Activated T-cell treated with anti-CD3 and anti-CD28 coated beads for 24 hours (primary cell): ENCODE results near the gene PRKAR1B.

Experiments
- DNase-seq: peaks from one replicate; pipeline ENCODE4 v3.0.0-alpha.2; 2020; ENCODE audit warnings: low read depth

PRKAR1B gene

GRCh38 chr7:602341-603141 is 124.5 kb downstream of the PRKAR1B start:
- no peak for DNase-seq

GRCh38 chr7:601595-602340 is 125.3 kb downstream of the PRKAR1B start:
- DNase-seq: peak; percentile 90

GRCh38 chr7:601036-601594 is 126.0 kb downstream of the PRKAR1B start:
- no peak for DNase-seq

GRCh38 chr7:600149-601035 is 126.7 kb downstream of the PRKAR1B start:
- DNase-seq: no peak

GRCh38 chr7:598899-599298 is 128.2 kb downstream of the PRKAR1B start:
- DNase-seq: no peak

GRCh38 chr7:597348-598178 is 129.5 kb downstream of the PRKAR1B start:
- no peak for DNase-seq

- no peak for DNase-seq
These were observed 130.3 kb downstream of the PRKAR1B start for GRCh38 chr7:596819-597182.

GRCh38 chr7:596071-596818 is 130.8 kb downstream of the PRKAR1B start:
- no peak for DNase-seq

GRCh38 chr7:595621-596010 is 131.5 kb downstream of the PRKAR1B start:
- DNase-seq: no peak

- DNase-seq: no peak
These were observed 132.0 kb downstream of the PRKAR1B start for GRCh38 chr7:594920-595620.

GRCh38 chr7:594212-594913 is 132.7 kb downstream of the PRKAR1B start:
- DNase-seq: no peak

- no peak for DNase-seq
These were observed 133.6 kb downstream of the PRKAR1B start for GRCh38 chr7:593324-594115.

GRCh38 chr7:591856-592628 is 135.0 kb downstream of the PRKAR1B start:
- DNase-seq: no peak

- DNase-seq: no peak
These were observed 136.1 kb downstream of the PRKAR1B start for GRCh38 chr7:590731-591551.

GRCh38 chr7:589781-590575 is 137.1 kb downstream of the PRKAR1B start:
- DNase-seq: no peak

- no peak for DNase-seq
These were observed 139.3 kb downstream of the PRKAR1B start for GRCh38 chr7:587767-588166.
